ENCODE data around the gene BAG2. TPM values are rescaled to one million over a fixed set of nuclear protein-coding genes. Genes with fewer than 3 reads are reported as not detected.

BAG2 gene
- polyA plus RNA-seq, 1 donor from 2014 or later: 3.2 TPM

DNA sequence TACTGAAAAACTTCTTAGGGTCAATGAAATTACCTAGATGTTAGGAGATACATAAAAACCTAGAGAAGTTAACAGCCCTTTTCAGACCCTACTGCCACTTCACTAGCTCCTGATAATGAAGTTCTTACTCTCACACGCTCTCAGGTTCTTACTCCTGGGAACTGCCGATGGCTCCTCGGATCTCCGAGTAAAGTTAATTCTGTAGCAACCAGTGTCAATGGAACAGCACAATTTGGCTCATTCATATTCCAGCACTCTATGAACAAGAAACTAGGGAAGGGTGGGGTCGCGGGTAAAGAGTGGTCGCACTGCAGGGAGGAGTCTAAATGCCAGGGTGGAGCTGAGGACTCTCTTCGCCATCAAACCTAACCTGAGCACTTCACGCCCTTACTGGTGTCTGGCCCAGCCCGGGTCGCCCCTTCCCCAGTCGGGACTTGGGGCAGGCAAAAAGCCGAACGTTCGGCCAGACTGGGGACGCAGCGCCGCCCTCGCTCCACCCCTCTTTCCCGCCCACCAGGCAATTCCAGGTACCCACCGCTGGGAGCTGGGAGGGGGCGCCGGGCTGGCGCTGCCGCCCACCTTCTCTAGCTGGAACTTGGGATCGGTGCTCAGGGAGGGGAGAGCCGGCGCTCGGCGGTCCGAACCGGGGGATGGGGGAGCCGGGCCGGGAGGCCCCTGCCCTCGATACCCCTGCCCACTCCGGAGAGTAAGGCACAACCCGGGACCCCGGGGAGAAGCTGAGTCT, 49.2 kb downstream of the BAG2 start:
- Histone ChIP-seq H3K4me3 (ENCODE audit: low read length) (peak overlapping the region; percentile 85), H3K36me3 (ENCODE audit: insufficient read depth, low read length) (no peaks in the 10 kb centered on the region)

DNA sequence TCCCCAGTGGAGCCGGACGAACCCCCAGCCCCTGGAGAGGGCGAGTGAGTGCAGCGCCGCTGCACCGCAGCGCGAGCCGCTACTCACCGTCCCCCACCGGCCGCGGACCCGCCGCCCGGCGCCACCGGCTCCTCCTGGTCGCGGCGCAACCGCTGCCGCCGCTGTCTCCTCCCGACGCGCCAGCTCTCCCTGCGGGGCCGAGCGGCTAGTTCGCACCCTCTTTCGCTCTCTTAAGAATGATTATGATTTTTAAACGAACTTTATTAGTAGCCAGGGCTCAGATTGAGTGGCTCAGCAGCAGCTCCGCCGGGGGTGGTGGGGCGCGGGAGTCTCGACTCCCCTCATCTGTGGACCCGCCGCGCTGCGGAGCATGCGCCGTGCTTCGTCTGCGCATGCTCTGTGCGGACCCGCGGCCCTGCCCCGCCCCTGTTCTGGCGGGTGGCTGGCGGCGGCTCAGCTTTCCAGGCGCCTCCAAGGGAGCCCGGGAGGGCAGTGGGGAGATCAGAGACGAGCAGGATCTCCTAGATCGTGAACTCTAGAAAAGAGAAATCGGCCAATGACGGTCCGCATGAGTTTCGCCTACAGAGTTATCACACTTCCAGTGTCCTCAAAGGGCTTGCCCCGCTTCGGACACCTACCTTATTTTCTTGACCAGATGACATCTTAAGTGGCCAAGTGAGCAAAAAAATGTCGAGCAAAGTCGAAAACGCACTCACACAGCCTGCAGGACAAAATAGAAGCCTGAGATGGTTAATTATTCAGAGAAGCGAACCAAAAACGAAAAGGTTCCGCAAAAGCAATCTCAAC, 50.0 kb downstream of the BAG2 start, which contains the start of gene RAB23:
RAB23 (minus strand) TSS at position 372 of the 807 bp plus-strand sequence. CDS start 11,927 bp downstream, outside the sequence.
- TF ChIP-seq EZH2 (IDR thresholded peaks at IDR 0.05; ENCODE audit: borderline replicate concordance, insufficient read depth, low read length, poor library complexity, severe bottlenecking) (no peak), RAD21 (conservative IDR thresholded peaks at IDR 0.05) (no peak), EP300 (conservative IDR thresholded peaks at IDR 0.05; ENCODE audit: poor library complexity, severe bottlenecking) (no peak), POLR2AphosphoS5 (IDR thresholded peaks at IDR 0.05) (peak; percentile 59), MXI1 (conservative IDR thresholded peaks at IDR 0.05; ENCODE audit: poor library complexity, severe bottlenecking) (peak; percentile 58), TAF1 (IDR thresholded peaks at IDR 0.05; ENCODE audit: low read depth) (no peak), SMC3 (conservative IDR thresholded peaks at IDR 0.05; ENCODE audit: poor library complexity) (no peak)
- TF ChIP-seq, protein P1, sequence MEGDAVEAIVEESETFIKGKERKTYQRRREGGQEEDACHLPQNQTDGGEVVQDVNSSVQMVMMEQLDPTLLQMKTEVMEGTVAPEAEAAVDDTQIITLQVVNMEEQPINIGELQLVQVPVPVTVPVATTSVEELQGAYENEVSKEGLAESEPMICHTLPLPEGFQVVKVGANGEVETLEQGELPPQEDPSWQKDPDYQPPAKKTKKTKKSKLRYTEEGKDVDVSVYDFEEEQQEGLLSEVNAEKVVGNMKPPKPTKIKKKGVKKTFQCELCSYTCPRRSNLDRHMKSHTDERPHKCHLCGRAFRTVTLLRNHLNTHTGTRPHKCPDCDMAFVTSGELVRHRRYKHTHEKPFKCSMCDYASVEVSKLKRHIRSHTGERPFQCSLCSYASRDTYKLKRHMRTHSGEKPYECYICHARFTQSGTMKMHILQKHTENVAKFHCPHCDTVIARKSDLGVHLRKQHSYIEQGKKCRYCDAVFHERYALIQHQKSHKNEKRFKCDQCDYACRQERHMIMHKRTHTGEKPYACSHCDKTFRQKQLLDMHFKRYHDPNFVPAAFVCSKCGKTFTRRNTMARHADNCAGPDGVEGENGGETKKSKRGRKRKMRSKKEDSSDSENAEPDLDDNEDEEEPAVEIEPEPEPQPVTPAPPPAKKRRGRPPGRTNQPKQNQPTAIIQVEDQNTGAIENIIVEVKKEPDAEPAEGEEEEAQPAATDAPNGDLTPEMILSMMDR (IDR thresholded peaks at IDR 0.05; ENCODE audit: poor library complexity, severe bottlenecking): peak; percentile 42
- TF ChIP-seq, protein P2, sequence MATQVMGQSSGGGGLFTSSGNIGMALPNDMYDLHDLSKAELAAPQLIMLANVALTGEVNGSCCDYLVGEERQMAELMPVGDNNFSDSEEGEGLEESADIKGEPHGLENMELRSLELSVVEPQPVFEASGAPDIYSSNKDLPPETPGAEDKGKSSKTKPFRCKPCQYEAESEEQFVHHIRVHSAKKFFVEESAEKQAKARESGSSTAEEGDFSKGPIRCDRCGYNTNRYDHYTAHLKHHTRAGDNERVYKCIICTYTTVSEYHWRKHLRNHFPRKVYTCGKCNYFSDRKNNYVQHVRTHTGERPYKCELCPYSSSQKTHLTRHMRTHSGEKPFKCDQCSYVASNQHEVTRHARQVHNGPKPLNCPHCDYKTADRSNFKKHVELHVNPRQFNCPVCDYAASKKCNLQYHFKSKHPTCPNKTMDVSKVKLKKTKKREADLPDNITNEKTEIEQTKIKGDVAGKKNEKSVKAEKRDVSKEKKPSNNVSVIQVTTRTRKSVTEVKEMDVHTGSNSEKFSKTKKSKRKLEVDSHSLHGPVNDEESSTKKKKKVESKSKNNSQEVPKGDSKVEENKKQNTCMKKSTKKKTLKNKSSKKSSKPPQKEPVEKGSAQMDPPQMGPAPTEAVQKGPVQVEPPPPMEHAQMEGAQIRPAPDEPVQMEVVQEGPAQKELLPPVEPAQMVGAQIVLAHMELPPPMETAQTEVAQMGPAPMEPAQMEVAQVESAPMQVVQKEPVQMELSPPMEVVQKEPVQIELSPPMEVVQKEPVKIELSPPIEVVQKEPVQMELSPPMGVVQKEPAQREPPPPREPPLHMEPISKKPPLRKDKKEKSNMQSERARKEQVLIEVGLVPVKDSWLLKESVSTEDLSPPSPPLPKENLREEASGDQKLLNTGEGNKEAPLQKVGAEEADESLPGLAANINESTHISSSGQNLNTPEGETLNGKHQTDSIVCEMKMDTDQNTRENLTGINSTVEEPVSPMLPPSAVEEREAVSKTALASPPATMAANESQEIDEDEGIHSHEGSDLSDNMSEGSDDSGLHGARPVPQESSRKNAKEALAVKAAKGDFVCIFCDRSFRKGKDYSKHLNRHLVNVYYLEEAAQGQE (IDR thresholded peaks at IDR 0.05; ENCODE audit: borderline replicate concordance): peak; percentile 35
- H3K9me3 ChIP-seq (ENCODE audit: low read length): no peaks in the 10 kb centered on the region
- H3K27me3 ChIP-seq (ENCODE audit: insufficient read depth, low read depth, low read length): no peaks in the 10 kb centered on the region
- H3K9ac ChIP-seq (ENCODE audit: low read length): peak within 1 kb of the TSS; percentile 67
- no peaks in the 10 kb centered on the region for H3F3A ChIP-seq (ENCODE audit: insufficient read depth, low read length, poor library complexity, severe bottlenecking)
- no peaks in the 10 kb centered on the region for H4K20me1 ChIP-seq (ENCODE audit: insufficient read depth)
- H3K9me2 ChIP-seq (ENCODE audit: insufficient read depth, low read length): no peaks in the 10 kb centered on the region
- H2AFZ ChIP-seq (ENCODE audit: low read depth, low read length): peak within 1 kb of the TSS; percentile 71
- peak within 1 kb of the TSS; percentile 85 for H3K4me3 ChIP-seq (ENCODE audit: low read length)
- peak within 1 kb of the TSS; percentile 40 for H3K27ac ChIP-seq (ENCODE audit: low read length)
- H3K36me3 ChIP-seq (ENCODE audit: insufficient read depth, low read length): no peaks in the 10 kb centered on the region
- peaks cover 34% of the 10 kb centered on the region for H3K79me2 ChIP-seq (replicated peaks; ENCODE audit: insufficient read depth, low read length)
- peak within 1 kb of the TSS; percentile 86 for H3K4me2 ChIP-seq (ENCODE audit: low read length)

More for the DNA sequence above, 49.2 kb downstream of the BAG2 start:
- TF ChIP-seq, protein P1 (IDR thresholded peaks at IDR 0.05; ENCODE audit: poor library complexity, severe bottlenecking): peak; percentile 65
- no peak for TF ChIP-seq SMC3 (conservative IDR thresholded peaks at IDR 0.05; ENCODE audit: poor library complexity)
- Histone ChIP-seq H3K27ac (ENCODE audit: low read length) (peak overlapping the region; percentile 40), H3K4me2 (ENCODE audit: low read length) (peak overlapping the region; percentile 86), H3K79me2 (replicated peaks; ENCODE audit: insufficient read depth, low read length) (peaks cover 39% of the 10 kb centered on the region), H3K9me3 (ENCODE audit: low read length) (no peaks in the 10 kb centered on the region), H2AFZ (ENCODE audit: low read depth, low read length) (peak overlapping the region; percentile 71), H3K9ac (ENCODE audit: low read length) (peak overlapping the region; percentile 67), H3K9me2 (ENCODE audit: insufficient read depth, low read length) (no peaks in the 10 kb centered on the region), H4K20me1 (ENCODE audit: insufficient read depth) (no peaks in the 10 kb centered on the region), H3F3A (ENCODE audit: insufficient read depth, low read length, poor library complexity, severe bottlenecking) (no peaks in the 10 kb centered on the region), H3K27me3 (ENCODE audit: insufficient read depth, low read depth, low read length) (no peaks in the 10 kb centered on the region)
